NCI-H1417 (cell line): ENCODE results near the gene ZNF385B.
"Not testable (repeated sequence)": the region's sequence is repeated elsewhere in the genome, so short reads cannot be mapped to it uniquely, and the experiment has no call there.

Experiments
- DNase-seq, 3 experiments: peaks; one replicate each; lab custom pipeline; 2025; lab: John Stamatoyannopoulos, UW

ZNF385B gene

DNA sequence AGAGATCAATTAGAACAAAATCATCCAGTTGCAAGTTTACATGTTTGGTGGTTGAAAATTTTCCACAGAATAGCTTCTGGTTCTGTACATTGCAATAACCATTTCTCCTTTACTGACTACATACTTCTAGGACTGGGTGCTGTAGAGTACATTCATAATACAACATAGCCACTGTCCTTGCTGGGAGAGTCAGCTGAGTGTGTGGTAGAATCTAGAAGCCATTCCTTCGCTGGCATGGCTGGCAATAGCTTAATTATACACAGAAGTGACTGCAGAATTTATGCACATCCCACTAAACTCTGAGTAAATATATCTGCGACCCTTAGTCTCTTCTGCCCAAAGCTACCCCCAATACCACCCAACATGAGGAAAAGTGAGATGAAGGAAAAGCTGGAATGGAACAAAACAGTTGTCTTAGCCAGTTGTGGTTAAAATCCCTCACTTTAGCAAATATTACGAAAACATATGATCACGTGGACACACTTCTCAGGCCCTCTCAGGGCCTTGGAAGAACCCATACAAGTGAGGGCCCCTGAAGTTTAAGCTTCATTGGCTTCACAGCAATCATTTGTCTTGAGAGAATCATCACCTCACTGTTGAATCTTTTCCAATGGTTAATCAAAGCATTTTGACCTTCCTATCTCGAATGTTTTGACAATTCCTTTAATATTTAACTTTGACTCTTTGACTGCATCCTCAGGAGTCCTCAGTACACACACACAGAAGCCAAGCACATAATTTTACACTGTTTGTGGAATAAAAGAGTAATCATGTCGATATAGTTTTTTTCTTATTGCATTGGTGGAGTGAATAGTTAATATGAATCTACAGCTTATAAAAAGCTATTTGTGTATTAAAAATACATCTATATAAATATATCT is 225.1 kb downstream of the ZNF385B start:
- no peak for DNase-seq

DNA sequence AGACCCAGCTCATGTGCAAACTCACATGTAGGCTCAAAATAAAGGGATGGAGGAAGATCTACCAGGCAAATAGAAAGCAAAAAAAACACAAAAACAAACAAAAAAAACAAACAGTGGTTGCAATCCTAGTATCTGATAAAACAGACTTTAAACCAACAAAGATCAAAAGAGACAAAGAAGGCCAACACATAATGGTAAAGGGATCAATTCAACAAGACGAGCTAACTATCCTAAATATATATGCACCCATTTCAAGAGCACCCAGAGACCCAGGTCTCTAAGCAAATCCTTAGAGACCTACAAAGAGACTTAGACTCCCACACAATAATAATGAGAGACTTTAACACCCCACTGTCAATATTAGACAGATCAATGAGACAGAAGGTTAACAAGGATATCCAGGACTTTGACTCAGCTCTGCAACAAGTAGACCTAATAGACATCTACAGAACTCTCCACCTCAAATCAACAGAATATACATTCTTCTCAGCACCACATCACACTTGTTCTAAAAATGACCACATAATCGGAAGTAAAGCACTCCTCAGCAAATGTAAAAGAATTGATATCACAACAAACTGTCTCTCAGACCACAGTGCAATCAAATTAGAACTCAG is 229.5 kb downstream of the ZNF385B start:
- DNase-seq = not testable (repeated sequence)

DNA sequence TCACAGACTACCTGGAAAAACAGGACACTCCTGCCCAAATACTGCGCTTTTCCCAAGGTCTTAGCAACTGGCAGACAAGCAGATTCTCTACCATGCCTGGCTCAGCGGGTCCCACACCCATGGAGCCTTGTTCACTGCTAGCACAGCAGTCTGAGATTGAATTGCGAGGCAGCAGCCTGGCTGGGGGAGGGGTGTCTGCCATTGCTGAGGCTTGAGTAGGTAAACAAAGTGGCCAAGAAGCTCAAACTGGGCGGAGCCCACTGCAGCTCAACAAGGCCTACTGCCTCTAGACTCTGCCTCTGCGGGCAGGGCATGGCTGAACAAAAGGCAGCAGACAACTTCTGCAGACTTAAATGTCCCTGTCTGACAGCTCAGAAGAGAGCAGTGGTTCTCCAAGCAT is 231.6 kb downstream of the ZNF385B start:
- peak in 1 of 3 experiments; percentile 26 for DNase-seq

GRCh38 chr2:179626261-179626660 is 235.2 kb downstream of the ZNF385B start:
- DNase-seq = no peak

DNA sequence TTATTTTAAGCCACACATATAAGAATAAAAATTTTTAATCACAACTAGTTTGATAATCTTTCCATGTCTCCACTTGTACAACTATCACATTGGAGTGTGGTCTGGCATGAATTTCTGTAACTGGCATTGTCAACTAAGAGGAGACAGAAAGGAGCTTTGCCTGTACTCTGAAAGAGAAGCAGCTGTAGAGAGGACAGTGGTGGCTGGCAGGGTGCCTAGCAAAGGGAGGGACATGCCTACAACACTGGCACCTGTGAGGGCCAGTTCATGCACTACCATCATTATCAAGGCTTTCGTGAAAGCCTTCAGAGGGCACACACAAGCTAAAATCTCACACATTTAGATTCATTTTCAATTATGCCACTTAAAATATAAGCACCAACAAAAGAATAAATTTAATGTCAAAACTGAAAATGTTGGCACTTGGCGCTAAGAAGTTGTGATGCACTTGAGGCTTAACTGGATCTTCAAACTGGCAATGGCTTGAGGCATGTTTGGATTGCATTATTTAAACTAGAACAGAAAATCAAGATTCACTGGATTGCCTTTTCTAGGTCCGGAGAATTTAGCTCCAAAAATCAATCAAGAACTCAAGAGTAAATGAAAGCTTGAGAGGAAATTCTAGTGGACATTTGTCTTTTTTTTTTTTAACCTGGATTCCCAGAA is 238.6 kb downstream of the ZNF385B start:
- DNase-seq = no peak

- no peak for DNase-seq
These were observed 239.3 kb downstream of the ZNF385B start for GRCh38 chr2:179622112-179622511.

GRCh38 chr2:179619947-179620467 is 241.4 kb downstream of the ZNF385B start:
- no peak for DNase-seq

- DNase-seq = no peak
These were observed 247.3 kb downstream of the ZNF385B start for GRCh38 chr2:179614121-179614520.

DNA sequence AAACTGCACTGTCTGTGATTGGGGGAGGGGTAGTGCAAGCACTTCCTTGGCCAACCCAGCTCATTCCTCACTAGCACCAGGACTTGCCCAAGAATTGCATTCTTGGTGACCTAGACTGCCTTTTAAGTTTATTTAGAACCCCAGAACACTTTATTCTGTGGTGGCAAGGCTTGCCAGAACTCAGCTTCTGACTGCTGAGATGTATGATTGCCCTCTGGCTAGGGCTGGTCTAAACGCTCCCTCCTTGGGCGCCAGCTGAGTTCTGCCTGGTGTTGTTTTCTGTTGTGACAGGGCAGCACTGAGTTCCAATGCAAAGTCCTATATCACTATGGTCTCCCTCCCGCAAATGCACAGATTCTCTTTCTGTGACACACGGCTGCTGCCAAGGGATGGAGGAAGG is 247.7 kb downstream of the ZNF385B start:
- DNase-seq = no peak

GRCh38 chr2:179613299-179613651 is 248.1 kb downstream of the ZNF385B start:
- no peak for DNase-seq

GRCh38 chr2:179612591-179613298 is 248.7 kb downstream of the ZNF385B start:
- DNase-seq = no peak

DNA sequence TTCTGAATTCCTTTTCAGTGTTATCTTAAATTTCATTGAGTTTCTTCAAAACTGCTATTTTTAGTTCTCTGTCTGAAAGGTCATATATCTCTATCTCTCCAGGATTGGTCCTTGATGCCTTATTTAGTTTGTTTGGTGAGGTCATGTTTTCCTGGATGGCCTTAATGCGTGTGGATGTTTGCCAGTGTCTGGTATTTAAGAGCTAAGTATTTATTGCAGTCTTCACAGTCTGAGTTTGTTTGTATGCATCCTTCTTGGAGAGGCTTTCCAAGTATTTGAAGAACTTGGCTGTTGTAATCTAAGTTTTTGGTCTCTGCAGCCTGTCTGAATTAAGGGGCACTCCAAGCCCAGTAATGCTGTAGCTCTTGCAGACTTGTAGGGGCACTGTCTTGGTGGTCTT is 249.3 kb downstream of the ZNF385B start:
- no peak for DNase-seq

- DNase-seq = no peak
These were observed 255.3 kb downstream of the ZNF385B start for GRCh38 chr2:179606141-179606540.

- no peak for DNase-seq
These were observed 256.1 kb downstream of the ZNF385B start for GRCh38 chr2:179605341-179605740.

GRCh38 chr2:179604598-179604997 is 256.8 kb downstream of the ZNF385B start:
- peak in 1 of 3 experiments; percentile 3 for DNase-seq

DNA sequence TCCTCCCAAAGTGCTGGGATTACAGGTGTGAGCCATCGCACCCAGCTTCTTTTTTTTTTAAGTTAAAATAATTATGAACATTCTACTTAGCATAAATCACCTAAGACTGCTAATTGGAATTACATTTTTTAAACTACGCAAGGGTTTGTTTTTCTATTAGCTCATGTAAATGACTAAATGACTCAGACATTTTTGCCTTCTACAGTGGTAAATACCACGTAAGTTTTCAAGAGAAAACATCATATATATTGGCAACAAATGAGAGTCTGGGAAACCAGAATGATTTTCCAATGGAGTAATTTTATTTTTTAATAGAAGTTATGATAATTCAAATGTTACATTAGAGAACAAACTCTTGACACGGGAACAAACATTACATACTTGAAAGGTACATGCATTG is 259.0 kb downstream of the ZNF385B start:
- DNase-seq = no peak

- no peak for DNase-seq
These were observed 265.4 kb downstream of the ZNF385B start for GRCh38 chr2:179596018-179596417.

DNA sequence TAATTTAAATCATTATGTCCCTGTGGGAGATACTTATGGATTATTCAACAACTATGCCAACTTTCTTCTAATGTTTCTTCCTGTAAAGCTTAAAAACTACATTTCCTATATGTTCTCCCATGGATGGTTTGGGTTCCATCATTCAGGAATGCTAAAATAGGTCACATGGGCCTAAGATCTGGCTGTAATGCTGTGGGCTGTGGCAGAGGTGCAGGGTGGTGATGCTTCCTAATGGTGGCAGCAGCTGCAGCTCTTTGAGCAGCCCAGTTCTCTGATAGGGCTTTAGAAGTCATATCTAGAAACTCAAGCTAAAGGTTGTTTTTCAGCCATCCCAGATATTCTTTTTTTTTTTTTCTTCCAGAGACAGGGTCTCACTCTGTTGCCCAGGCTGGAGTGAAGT is 266.1 kb downstream of the ZNF385B start:
- no peak for DNase-seq

- no peak for DNase-seq
These were observed 266.9 kb downstream of the ZNF385B start for GRCh38 chr2:179594268-179595112.

- DNase-seq = no peak
These were observed 268.1 kb downstream of the ZNF385B start for GRCh38 chr2:179593323-179593722.
